HL-60 (cell line): ENCODE measurements around the gene PPM1H.

Experiments used
- POLR2AphosphoS5 ChIP-seq: IDR thresholded peaks from 2 replicates; pipeline ENCODE4 v1.6.1; 2012; ENCODE audit warnings: low read depth
- TF ChIP-seq, protein P1 (sequence below): IDR thresholded peaks from one replicate; pipeline ENCODE4 v1.5.1; 2011; ENCODE audit warnings: low read length, control low read depth, inconsistent platforms; ENCODE audit not compliant: insufficient read depth

DNA sequence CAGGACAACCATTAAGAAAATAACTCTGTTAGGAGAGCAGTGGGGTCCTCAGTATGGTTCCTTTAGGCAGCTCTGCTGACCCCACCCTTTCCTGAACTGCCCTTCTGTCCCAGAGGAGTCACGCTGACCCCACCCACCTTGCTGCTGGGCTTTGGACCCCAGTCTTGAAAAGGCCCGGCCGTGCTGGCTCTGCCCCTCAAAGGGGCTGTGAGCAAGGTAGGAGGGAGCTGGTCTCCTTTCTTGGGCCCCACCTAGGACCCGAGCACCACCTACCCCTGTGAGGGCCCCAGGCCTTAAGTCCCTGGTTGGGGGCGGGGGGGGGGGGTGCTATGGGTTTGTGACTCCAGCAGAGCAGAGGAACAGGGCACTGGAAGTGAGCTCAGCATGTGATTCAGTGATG is 297.3 kb downstream of the PPM1H start:
- TF ChIP-seq, protein P1, sequence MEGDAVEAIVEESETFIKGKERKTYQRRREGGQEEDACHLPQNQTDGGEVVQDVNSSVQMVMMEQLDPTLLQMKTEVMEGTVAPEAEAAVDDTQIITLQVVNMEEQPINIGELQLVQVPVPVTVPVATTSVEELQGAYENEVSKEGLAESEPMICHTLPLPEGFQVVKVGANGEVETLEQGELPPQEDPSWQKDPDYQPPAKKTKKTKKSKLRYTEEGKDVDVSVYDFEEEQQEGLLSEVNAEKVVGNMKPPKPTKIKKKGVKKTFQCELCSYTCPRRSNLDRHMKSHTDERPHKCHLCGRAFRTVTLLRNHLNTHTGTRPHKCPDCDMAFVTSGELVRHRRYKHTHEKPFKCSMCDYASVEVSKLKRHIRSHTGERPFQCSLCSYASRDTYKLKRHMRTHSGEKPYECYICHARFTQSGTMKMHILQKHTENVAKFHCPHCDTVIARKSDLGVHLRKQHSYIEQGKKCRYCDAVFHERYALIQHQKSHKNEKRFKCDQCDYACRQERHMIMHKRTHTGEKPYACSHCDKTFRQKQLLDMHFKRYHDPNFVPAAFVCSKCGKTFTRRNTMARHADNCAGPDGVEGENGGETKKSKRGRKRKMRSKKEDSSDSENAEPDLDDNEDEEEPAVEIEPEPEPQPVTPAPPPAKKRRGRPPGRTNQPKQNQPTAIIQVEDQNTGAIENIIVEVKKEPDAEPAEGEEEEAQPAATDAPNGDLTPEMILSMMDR, result no peak
- no peak for TF ChIP-seq POLR2AphosphoS5
